Inflammatory macrophage (primary cell): ENCODE measurements around the gene HTR1D.
"Not testable (repeated sequence)": the region's sequence is repeated elsewhere in the genome, so short reads cannot be mapped to it uniquely, and the experiment has no call there.

Experiments used
- DNase-seq, 2 donors: peaks; one replicate each; pipeline ENCODE4 v3.0.0-alpha.2; 2020 to 2022
- total RNA-seq, 18 experiments: gene quantifications; one replicate each; lab custom pipeline; 2026; ENCODE audit warnings: mixed read lengths in 6 of 18, inconsistent platforms in 2 of 18; lab: John Stamatoyannopoulos, UW

HTR1D gene, protein sequence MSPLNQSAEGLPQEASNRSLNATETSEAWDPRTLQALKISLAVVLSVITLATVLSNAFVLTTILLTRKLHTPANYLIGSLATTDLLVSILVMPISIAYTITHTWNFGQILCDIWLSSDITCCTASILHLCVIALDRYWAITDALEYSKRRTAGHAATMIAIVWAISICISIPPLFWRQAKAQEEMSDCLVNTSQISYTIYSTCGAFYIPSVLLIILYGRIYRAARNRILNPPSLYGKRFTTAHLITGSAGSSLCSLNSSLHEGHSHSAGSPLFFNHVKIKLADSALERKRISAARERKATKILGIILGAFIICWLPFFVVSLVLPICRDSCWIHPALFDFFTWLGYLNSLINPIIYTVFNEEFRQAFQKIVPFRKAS
- 0 to 0.10 (median 0) reads per million in 18 experiments for total RNA-seq

- no peak for DNase-seq
Observed at GRCh38 chr1:23217421-23218115, at the start of gene HTR1D. HTR1D (minus strand) TSS chr1:23217502; CDS start chr1:23194219, 23,283 bp downstream.

DNA sequence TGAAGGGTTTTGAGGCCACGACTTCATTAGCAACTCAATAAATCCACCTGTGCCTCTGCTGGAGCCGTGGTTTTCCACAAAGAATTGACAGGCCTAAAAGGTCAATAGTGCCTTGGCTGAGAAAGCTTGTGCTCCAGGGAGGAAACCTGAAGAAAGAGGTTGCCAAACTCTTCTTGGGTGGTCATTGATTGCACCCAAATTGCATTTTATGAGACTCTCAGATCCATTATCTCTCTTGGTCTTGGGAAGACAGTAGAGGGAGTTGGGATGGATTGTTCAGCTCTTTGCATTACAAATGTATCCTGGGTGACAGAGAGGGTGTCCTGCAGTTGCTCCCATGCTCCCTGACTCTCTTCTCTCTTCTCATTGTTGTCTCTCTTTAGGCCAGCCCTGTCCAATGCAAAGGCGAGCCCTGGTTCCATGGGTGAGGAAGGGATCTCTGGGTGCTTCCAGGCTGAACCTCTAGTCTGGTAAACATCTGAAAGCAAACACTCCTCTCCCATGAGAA, 46.1 kb upstream of the HTR1D start:
- DNase-seq, result no peak

DNA sequence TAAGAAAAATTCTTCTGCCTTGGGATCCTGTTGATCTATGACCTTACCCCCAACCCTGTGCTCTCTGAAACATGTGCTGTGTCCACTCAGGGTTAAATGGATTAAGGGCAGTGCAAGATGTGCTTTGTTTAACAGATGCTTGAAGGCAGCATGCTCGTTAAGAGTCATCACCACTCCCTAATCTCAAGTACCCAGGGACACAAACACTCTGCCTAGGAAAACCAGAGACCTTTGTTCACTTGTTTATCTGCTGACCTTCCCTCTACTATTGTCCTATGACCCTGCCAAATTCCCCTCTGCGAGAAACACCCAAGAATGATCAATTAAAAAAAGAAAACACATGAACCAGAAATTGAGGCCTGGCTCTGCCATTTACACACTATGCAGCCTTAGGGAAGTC, 40.8 kb upstream of the HTR1D start:
- not testable (repeated sequence) for DNase-seq

DNA sequence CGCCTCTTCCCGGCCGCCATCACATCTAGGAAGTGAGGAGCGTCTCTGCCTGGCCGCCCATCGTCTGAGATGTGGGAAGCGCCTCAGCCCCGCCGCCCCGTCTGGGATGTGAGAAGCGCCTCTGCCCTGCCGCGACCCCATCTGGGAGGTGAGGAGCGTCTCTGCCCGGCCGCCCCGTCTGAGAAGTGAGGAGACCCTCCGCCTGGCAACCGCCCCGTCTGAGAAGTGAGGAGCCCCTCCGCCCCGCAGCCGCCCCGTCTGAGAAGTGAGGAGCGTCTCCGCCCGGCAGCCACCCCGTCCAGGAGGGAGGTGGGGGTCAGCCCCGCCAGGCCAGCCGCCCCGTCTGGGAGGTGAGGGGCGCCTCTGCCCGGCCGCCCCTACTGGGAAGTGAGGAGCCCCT, 40.1 kb upstream of the HTR1D start:
- DNase-seq, result not testable (repeated sequence)

DNA sequence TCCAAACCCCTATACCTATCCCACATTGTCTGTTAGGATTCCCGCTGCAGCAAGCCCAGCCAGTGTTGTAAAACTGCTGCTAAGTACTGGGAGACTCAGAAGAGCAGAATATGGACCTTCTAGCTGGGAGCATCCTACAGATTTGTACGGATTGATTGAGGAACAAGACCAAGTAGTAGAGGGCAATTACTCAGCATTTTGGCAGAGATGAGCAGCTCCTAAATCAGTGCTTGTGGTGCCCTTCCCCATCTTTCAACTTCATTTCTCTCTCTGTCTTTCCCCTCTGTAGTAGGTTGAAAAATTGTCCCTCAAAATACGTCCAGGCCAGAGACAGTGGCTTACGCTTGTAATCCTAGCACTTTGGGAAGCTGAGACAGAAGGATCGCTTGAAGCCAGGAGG, 37.3 kb upstream of the HTR1D start:
- DNase-seq, result no peak

- DNase-seq, result no peak
Observed at GRCh38 chr1:23251812-23252211, 34.5 kb upstream of the HTR1D start.

DNA sequence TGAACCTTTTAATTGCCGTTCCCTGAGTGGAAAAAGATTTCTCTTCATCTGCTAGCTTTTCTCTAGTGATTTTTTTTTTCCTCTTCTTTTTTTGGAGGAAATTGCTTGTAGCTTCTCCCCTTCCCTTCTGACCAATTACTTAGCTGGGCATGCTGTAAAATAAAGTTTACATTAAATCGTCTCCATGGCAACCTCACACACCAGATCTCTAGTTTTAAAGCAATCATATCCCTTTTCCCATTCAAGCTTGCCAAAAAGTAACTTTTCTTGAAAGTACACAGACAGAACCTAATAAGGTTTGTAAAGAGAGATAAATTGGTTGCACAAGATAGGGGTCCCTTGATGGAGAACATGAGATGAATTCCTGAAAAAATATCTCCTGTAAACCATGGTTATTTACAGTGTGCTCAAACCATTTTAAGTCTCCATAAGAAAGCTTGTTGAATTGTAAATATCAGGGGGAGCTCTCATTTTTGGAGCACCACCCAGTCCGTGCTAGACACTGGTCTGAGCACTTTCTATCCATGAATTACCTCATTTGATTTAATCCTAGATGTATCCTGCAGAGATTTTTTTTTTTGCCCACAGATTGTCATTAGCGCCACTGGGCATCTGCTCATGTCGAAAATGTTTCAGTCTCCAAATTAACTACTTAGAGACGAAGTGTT, 32.6 kb upstream of the HTR1D start:
- no peak for DNase-seq

DNA sequence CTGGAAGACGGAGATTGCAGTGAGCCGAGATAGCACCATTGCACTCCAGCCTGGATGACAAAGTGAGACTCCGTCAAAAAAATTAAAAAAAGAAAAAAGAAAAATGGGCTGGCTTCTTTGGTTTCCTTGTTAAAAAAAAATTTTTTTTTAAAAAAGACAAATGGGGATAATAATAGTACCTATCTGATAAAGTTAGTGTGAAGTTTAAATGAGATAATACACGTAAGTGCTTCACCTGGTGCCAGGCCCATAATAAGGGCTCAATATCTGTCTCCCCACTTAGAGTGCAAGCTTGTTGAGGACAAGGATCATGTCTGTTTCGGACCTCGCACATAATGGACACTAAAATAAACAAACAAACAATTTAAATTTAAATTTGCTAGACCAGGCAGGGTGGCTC, 30.0 kb upstream of the HTR1D start:
- no peak for DNase-seq

GRCh38 chr1:23246274-23246673, 29.0 kb upstream of the HTR1D start:
- DNase-seq, result no peak

DNA sequence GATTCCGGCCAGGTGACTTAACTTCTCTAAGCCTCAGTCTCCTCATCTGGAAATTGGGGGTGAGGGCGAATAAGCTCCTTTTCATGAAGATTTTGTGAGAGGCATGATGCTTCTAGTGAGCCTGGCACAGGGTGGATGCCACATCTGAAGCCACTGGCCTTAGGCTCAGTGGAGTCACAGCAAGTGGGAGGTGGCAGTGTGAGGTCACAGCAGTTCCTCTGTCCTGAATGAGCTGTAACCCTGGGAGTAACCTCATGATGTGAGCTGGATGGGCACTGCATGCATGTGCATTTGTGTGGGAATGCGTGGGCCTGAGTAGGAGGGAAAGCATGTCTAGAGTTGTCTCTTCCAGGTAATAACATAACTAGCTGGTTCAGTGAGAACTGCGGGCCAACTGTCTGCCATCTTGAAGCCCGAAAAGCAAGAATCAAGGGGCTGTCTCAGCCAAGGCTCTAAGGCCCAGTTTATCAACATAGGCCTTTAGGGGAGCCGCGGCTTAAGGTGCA, 27.0 kb upstream of the HTR1D start:
- DNase-seq, result peak; percentile 9 to 69

DNA sequence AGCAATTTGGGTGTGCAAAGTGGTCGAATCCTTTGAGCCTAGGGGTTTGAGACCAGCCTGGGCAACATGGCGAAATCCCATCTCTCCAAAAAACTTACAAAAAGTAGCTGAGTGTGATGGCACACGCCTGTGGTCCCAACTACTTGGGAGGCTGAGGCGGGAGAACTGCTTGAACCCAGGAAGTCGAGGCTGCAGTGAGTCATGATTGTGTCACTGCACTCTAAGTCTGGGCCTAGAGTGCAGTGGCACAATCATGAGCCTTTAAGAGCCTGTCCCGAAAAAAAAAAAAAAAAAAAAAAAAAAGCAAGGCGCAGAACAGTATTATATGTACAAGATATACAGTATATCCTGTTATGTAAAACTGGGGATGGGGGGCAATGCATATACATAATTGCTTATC, 25.1 kb upstream of the HTR1D start:
- DNase-seq, result no peak

- DNase-seq, result no peak
Observed at GRCh38 chr1:23239638-23240295, 22.5 kb upstream of the HTR1D start.

DNA sequence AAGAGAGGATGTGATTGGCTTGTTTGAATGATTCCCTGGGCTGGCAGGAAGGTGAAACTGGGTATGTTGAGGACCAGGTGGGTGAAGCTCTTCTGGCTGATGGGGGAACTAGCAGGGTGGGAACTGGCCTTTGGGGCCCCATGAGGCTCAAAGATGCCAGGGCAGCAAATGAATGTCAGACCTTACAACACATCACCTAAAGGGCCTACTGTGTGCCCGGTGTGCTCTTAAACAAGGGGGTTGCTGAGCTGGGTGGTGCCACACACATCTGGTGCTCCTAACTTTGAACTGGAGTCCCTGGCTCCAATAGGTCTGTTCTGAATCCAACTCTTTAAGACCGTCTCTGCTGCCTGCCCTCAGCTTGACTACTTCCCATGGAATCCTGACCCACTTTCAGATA, 21.3 kb upstream of the HTR1D start:
- no peak for DNase-seq

DNA sequence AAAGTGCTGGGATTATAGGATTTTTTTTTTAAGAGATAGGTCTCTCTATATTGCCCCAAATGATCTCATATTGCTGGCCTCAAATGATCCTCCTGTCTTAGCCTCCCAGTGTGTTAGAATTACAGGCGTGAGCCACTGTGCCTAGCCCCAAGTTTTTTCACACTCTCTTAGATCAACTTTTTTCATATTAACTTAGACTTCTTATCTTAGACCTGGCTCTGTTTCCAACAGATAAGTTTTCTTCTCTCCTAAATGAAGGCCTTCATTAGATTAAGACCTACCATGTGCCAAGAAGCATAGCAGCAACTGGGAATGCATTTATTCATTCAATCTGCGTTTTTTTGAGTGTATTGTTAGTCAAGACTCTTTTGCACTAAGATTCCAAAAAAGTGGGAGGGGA, 20.2 kb upstream of the HTR1D start:
- DNase-seq, result no peak

DNA sequence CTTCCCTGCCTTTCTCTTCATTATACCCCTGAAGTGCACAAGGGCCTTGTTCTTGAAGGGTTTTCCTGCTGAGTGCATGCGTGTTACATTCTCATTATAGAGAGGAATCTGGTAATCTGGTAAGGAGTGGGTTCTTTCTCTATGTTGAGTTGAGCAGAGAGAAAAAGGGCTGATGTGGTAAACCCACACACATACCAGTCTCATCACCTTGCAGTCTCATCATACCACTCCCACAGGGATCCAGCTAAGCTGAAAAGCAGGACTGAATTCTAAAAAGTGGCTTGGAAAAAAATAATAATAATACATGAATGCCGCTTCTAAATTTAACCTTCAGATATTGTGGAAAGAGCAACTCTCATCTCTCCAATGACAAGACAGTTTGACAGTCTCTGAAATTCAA, 10.5 kb upstream of the HTR1D start:
- no peak for DNase-seq

GRCh38 chr1:23224739-23225648, 7.7 kb upstream of the HTR1D start:
- no peak for DNase-seq

- DNase-seq, result not testable (repeated sequence)
Observed at GRCh38 chr1:23223963-23224362, 6.7 kb upstream of the HTR1D start.

GRCh38 chr1:23223490-23223951, 6.2 kb upstream of the HTR1D start:
- DNase-seq, result not testable (repeated sequence)

DNA sequence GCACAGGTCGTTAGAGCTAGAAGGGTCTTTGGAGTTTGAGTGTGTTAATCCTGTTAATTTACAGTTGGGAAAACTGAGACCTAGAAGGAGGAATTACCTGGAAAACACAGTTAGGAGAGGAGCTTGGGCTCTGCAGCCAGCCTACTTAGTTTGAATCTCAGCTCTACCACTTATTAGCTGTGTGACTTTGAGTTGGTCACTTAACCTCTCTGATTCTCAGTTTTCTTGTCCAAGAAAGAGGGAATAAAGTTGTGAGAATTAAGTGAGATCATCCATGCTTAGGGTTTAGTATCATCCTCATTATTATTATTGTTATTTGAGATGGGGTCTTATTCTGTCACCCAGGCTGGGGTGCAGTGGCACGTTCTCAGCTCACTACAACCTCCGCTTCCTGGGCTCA, 5.4 kb upstream of the HTR1D start:
- no peak for DNase-seq

DNA sequence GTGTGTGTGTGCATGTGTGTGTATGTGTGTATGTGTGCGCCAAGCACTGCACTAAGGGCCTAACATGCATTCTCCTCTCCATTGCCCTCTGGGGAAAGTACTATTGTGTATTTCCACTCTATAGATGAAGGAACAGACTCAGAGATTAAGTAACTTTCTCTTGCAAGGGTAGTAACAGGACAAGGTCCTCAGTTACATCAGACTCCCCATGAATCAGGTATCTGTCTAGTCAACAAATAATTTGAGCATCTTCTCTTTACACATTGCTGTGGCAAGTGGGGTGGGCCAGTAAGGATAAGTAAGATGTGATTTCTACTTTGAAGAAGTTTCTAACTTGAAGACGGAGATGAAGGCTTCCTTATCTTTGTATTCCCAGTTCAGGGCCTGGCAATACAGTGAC, 5.0 kb upstream of the HTR1D start:
- DNase-seq, result no peak

- DNase-seq, result no peak
Observed at GRCh38 chr1:23221107-23221506, 3.8 kb upstream of the HTR1D start.
